Trophoblast cell (in vitro differentiated cells and primary cell): ENCODE results near the gene RCAN3.
A peak's percentile ranks its signal among the peaks of the same experiment; 100 is the strongest.
"Not testable (repeated sequence)": the region's sequence is repeated elsewhere in the genome, so short reads cannot be mapped to it uniquely, and the experiment has no call there.

ENCODE experiments used
- DNase-seq, 2 donors: peaks; one replicate each; pipeline ENCODE4 v3.0.0-alpha.2; 2016
- H2AFZ ChIP-seq: 2 replicates; pipeline ENCODE4 v1.6.1; 2013; ENCODE audit warnings: low read length, moderate library complexity, mild to moderate bottlenecking; ENCODE audit not compliant: insufficient read depth, poor library complexity
- H2AK5ac ChIP-seq: 2 replicates; pipeline ENCODE4 v1.6.1; 2013; ENCODE audit warnings: mild to moderate bottlenecking, low read length
- H2BK120ac ChIP-seq: 2 replicates; pipeline ENCODE4 v1.6.1; 2013; ENCODE audit warnings: low read length, mild to moderate bottlenecking, moderate library complexity; ENCODE audit not compliant: insufficient read depth, poor library complexity
- H2BK12ac ChIP-seq: 2 replicates; pipeline ENCODE4 v1.6.1; 2013; ENCODE audit warnings: mild to moderate bottlenecking, low read length, moderate library complexity
- H2BK5ac ChIP-seq: 2 replicates; pipeline ENCODE4 v1.6.1; 2013; ENCODE audit warnings: low read length, low read depth, moderate library complexity, mild to moderate bottlenecking; ENCODE audit not compliant: poor library complexity
- H3K14ac ChIP-seq: 2 replicates; pipeline ENCODE4 v1.6.1; 2013; ENCODE audit warnings: mild to moderate bottlenecking, low read length
- H3K18ac ChIP-seq: 2 replicates; pipeline ENCODE4 v1.6.1; 2013; ENCODE audit warnings: mild to moderate bottlenecking, low read length
- H3K23ac ChIP-seq: 2 replicates; pipeline ENCODE4 v1.6.1; 2013; ENCODE audit warnings: low read length
- H3K27ac ChIP-seq: 2 replicates; pipeline ENCODE4 v1.5.1; 2013; ENCODE audit warnings: low read depth, mild to moderate bottlenecking, inconsistent platforms, low read length, moderate library complexity
- H3K27me3 ChIP-seq: 2 replicates; pipeline ENCODE4 v1.6.1; 2013; ENCODE audit warnings: inconsistent platforms, mild to moderate bottlenecking, low read length, moderate library complexity; ENCODE audit not compliant: insufficient read depth
- H3K36me3 ChIP-seq, 2 experiments: 1 replicate in 1 of 2; 2 replicates in 1 of 2; pipeline ENCODE4 v1.6.1; 2013; ENCODE audit warnings: low read length in 2 of 2, mild to moderate bottlenecking in 2 of 2, moderate library complexity in 1 of 2; ENCODE audit not compliant: insufficient read depth in 2 of 2, control insufficient read depth in 1 of 2
- H3K4ac ChIP-seq: 2 replicates; pipeline ENCODE4 v1.6.1; 2013; ENCODE audit warnings: low read depth, mild to moderate bottlenecking, low read length, moderate library complexity
- H3K4me1 ChIP-seq, 2 experiments: 1 replicate in 1 of 2; 2 replicates in 1 of 2; pipeline ENCODE4 v1.6.1; 2013; ENCODE audit warnings: low read length in 2 of 2, mild to moderate bottlenecking in 2 of 2, moderate library complexity in 1 of 2; ENCODE audit not compliant: insufficient read depth in 2 of 2, control insufficient read depth in 1 of 2
- H3K4me2 ChIP-seq: 2 replicates; pipeline ENCODE4 v1.6.1; 2013; ENCODE audit warnings: inconsistent platforms, mild to moderate bottlenecking, low read length, moderate library complexity
- H3K4me3 ChIP-seq: 2 replicates; pipeline ENCODE4 v1.5.1; 2013; ENCODE audit warnings: mild to moderate bottlenecking, low read depth, low read length, inconsistent platforms
- H3K79me1 ChIP-seq: one replicate; pipeline ENCODE4 v1.6.1; 2013; ENCODE audit warnings: low read length
- H3K79me2 ChIP-seq: 2 replicates; pipeline ENCODE4 v1.6.1; 2013; ENCODE audit warnings: low read length, mild to moderate bottlenecking; ENCODE audit not compliant: control insufficient read depth, insufficient read depth, poor library complexity
- H3K9ac ChIP-seq: 2 replicates; pipeline ENCODE4 v1.6.1; 2013; ENCODE audit warnings: mild to moderate bottlenecking, low read length
- H3K9me3 ChIP-seq: 2 replicates; pipeline ENCODE4 v1.6.1; 2013; ENCODE audit warnings: low read depth, mild to moderate bottlenecking, control low read depth, inconsistent platforms, low read length; ENCODE audit not compliant: insufficient read depth
- H4K12ac ChIP-seq: 2 replicates; pipeline ENCODE4 v1.6.1; 2013; ENCODE audit warnings: low read depth, mild to moderate bottlenecking, low read length, moderate library complexity
- H4K8ac ChIP-seq: 2 replicates; pipeline ENCODE4 v1.6.1; 2013; ENCODE audit warnings: low read depth, mild to moderate bottlenecking, low read length, moderate library complexity
- H4K91ac ChIP-seq: one replicate; pipeline ENCODE4 v1.6.1; 2013; ENCODE audit warnings: low read depth, mild to moderate bottlenecking, low read length, moderate library complexity
- WGBS: extraction: QIAGEN DNeasy Blood & Tissue Kit; methylation state at CpG from one replicate; pipeline ENCODE4 v1.1.7; 2013; ENCODE audit warnings: missing lambda C conversion rate; ENCODE audit not compliant: insufficient read length, insufficient coverage; ENCODE audit errors: extremely low coverage; 5-methylcytosine and 5-hydroxymethylcytosine counted together

Gene RCAN3

DNA sequence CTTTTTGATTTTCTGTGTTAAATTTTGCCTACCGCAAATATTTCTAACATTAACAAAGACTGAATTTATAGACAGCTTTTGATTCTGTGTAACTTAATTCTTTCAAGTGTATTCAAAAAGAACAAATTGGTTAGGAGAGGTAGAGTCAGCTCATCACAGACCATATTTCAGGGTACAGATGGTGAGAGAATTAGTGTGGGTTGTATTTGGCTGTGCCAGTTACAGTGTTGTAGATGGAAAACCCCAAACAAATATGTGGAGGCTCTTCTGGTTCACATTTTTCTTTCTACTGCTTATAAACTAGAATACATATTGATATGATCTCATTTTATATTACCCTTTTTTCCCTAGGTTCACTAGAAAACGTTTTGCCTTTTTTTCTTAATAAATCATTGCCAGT is 11.1 kb downstream of the RCAN3 start:
- Histone ChIP-seq H4K91ac (no peak overlapping the region), H2BK5ac (no peak overlapping the region), H3K27me3 (no peaks in the 10 kb centered on the region), H3K9me3 (no peaks in the 10 kb centered on the region), H3K79me1 (no peaks in the 10 kb centered on the region), H3K18ac (no peak overlapping the region), H3K27ac (no peak overlapping the region), H3K4me2 (no peak overlapping the region), H3K79me2 (no peaks in the 10 kb centered on the region), H2BK12ac (no peak overlapping the region), H3K14ac (no peak overlapping the region), H2AFZ (no peak overlapping the region), H3K9ac (no peak overlapping the region), H4K12ac (no peak overlapping the region), H3K23ac (no peak overlapping the region), H2BK120ac (no peak overlapping the region), H3K4me3 (no peak overlapping the region), H3K36me3 (peaks cover 0 to 1% of the 10 kb centered on the region in 2 experiments), H3K4ac (no peak overlapping the region), H2AK5ac (no peak overlapping the region), H3K4me1 (no peaks in the 10 kb centered on the region), H4K8ac (no peak overlapping the region)
- DNase-seq, result no peak
- WGBS, result no CpG with 5 or more reads among the region's 2 CpGs

- Histone ChIP-seq H3K79me2 (no peaks in the 10 kb centered on the region), H2BK120ac (no peak overlapping the region), H4K12ac (no peak overlapping the region), H3K36me3 (peaks cover 0 to 1% of the 10 kb centered on the region in 2 experiments), H2AFZ (no peak overlapping the region), H3K14ac (no peak overlapping the region), H4K91ac (no peak overlapping the region), H3K4me3 (no peak overlapping the region), H3K23ac (no peak overlapping the region), H3K79me1 (no peaks in the 10 kb centered on the region), H3K27me3 (no peaks in the 10 kb centered on the region), H2AK5ac (no peak overlapping the region), H2BK12ac (no peak overlapping the region), H3K18ac (no peak overlapping the region), H3K27ac (no peak overlapping the region), H3K9ac (no peak overlapping the region), H2BK5ac (no peak overlapping the region), H4K8ac (no peak overlapping the region), H3K4me2 (no peak overlapping the region), H3K4ac (no peak overlapping the region), H3K9me3 (no peaks in the 10 kb centered on the region), H3K4me1 (no peaks in the 10 kb centered on the region)
- no peak for DNase-seq
- no CpG with 5 or more reads among the region's 5 CpGs for WGBS
These were observed 12.3 kb downstream of the RCAN3 start for GRCh38 chr1:24514946-24515345.

- WGBS, result no CpG with 5 or more reads among the region's 14 CpGs
- not testable (repeated sequence) for H3K9me3 ChIP-seq
These were observed 13.1 kb downstream of the RCAN3 start for GRCh38 chr1:24515671-24516209.

DNA sequence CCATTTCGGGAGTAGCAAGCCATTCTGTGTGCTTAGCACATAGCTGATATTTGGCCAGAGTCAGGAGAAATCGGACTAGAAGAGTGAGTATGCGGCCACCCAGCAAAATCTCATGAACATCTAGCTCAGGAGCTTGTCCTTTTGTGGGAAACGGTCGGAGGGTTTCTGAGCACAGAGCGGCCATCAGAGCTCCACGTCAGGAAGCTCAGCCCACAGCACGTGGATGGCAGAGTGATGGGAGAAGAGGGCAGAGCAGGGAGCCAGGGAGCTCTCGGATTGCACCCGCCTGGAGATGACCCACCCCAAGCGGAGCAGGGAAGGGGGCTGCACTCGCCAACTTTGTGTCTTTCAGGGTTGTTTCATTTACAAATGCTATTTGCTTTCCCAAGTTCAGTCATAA is 13.9 kb downstream of the RCAN3 start:
- Histone ChIP-seq H2BK12ac (no peak overlapping the region), H2BK5ac (no peak overlapping the region), H3K4me1 (no peaks in the 10 kb centered on the region), H3K4me3 (no peak overlapping the region), H3K18ac (no peak overlapping the region), H3K36me3 (peaks cover 0 to 1% of the 10 kb centered on the region in 2 experiments), H3K4me2 (no peak overlapping the region), H2AFZ (no peak overlapping the region), H3K27ac (no peak overlapping the region), H3K79me1 (no peaks in the 10 kb centered on the region), H3K27me3 (no peaks in the 10 kb centered on the region), H4K12ac (no peak overlapping the region), H3K23ac (no peak overlapping the region), H2BK120ac (peak overlapping the region; percentile 24), H3K79me2 (no peaks in the 10 kb centered on the region), H2AK5ac (no peak overlapping the region), H3K14ac (no peak overlapping the region), H4K8ac (peak overlapping the region; percentile 23), H3K9ac (no peak overlapping the region), H4K91ac (no peak overlapping the region), H3K9me3 (no peaks in the 10 kb centered on the region), H3K4ac (no peak overlapping the region)
- no peak for DNase-seq
- WGBS, result no CpG with 5 or more reads among the region's 12 CpGs

More at GRCh38 chr1:24515671-24516209, 13.1 kb downstream of the RCAN3 start:
- not testable (repeated sequence) for H4K91ac ChIP-seq, H3K4me3 ChIP-seq, H3K18ac ChIP-seq, H3K23ac ChIP-seq, H3K4me2 ChIP-seq, H2BK12ac ChIP-seq, H4K12ac ChIP-seq, H2BK120ac ChIP-seq, H3K9ac ChIP-seq, H3K4me1 ChIP-seq, H3K27ac ChIP-seq, H3K79me2 ChIP-seq, H2AFZ ChIP-seq, H4K8ac ChIP-seq, H2BK5ac ChIP-seq, H3K27me3 ChIP-seq, H2AK5ac ChIP-seq, H3K14ac ChIP-seq, H3K79me1 ChIP-seq, H3K36me3 ChIP-seq, H3K4ac ChIP-seq
- peak; percentile 69 to 72 for DNase-seq
